DOHH2 (cell line): ENCODE measurements around the gene AGBL1.

Experiments
- CTCF ChIP-seq: fragments of 200-600 bp; sonication (generic); IDR thresholded peaks from one replicate; pipeline ENCODE4 v1.5.1; 2014; ENCODE audit warnings: antibody characterized with exemption, mild to moderate bottlenecking, low read depth, low read length; ENCODE audit not compliant: poor library complexity, severe bottlenecking
- EZH2phosphoT487 ChIP-seq: fragments of 200-600 bp; sonication (generic); IDR thresholded peaks from 2 replicates; pipeline ENCODE4 v1.6.1; 2017; ENCODE audit warnings: borderline replicate concordance, mild to moderate bottlenecking, antibody characterized with exemption, low read length, moderate library complexity, mixed read lengths

GRCh38 chr15:86903642-86904421 lies 824.2 kb downstream of the AGBL1 start:
- TF ChIP-seq CTCF (no peak), EZH2phosphoT487 (no peak)
